HepG2 (cell line): ENCODE measurements around the gene PVALB.

ENCODE experiments used
- ESRRA ChIP-seq: sonication (generic); formaldehyde crosslinking; IDR thresholded peaks from 2 replicates; pipeline ENCODE4 v1.5.1; 2020; ENCODE audit warnings: mild to moderate bottlenecking, low read depth, missing genetic modification reagents
- FOXA1 ChIP-seq, 2 experiments: fragments of 450-650 bp in 1 of 2; sonication (generic) in 1 of 2; formaldehyde crosslinking in 1 of 2; IDR thresholded peaks; 2 replicates each; pipeline versions ENCODE4 v1.4.0 to v1.6.1; 2016 to 2020; ENCODE audit warnings: missing genetic modification reagents in 1 of 2
- JUN ChIP-seq: sonication (generic); formaldehyde crosslinking; IDR thresholded peaks from 2 replicates; pipeline ENCODE4 v1.4.0; 2020; ENCODE audit warnings: mild to moderate bottlenecking, missing genetic modification reagents
- ZNF510 ChIP-seq: sonication (generic); formaldehyde crosslinking; IDR thresholded peaks from 2 replicates; pipeline ENCODE4 v1.4.0; 2020; ENCODE audit warnings: low read depth, mild to moderate bottlenecking, missing genetic modification reagents
- TF ChIP-seq, protein P1 (sequence below): sonication (generic); formaldehyde crosslinking; IDR thresholded peaks from 2 replicates; pipeline ENCODE4 v1.4.0; 2020; ENCODE audit warnings: missing genetic modification reagents
- TF ChIP-seq, protein P2 (sequence below): sonication (generic); formaldehyde crosslinking; IDR thresholded peaks from 2 replicates; pipeline ENCODE4 v1.5.0; 2020; ENCODE audit warnings: mild to moderate bottlenecking, missing genetic modification reagents, moderate library complexity
- TF ChIP-seq, protein P3 (sequence below): sonication (generic); formaldehyde crosslinking; IDR thresholded peaks from 2 replicates; pipeline ENCODE4 v1.4.0; 2020; ENCODE audit warnings: mild to moderate bottlenecking, missing genetic modification reagents
- TF ChIP-seq, protein P4 (sequence below): sonication (generic); formaldehyde crosslinking; IDR thresholded peaks from 2 replicates; pipeline ENCODE4 v1.8.1; 2023; ENCODE audit warnings: mild to moderate bottlenecking, missing genetic modification reagents, borderline replicate concordance

DNA sequence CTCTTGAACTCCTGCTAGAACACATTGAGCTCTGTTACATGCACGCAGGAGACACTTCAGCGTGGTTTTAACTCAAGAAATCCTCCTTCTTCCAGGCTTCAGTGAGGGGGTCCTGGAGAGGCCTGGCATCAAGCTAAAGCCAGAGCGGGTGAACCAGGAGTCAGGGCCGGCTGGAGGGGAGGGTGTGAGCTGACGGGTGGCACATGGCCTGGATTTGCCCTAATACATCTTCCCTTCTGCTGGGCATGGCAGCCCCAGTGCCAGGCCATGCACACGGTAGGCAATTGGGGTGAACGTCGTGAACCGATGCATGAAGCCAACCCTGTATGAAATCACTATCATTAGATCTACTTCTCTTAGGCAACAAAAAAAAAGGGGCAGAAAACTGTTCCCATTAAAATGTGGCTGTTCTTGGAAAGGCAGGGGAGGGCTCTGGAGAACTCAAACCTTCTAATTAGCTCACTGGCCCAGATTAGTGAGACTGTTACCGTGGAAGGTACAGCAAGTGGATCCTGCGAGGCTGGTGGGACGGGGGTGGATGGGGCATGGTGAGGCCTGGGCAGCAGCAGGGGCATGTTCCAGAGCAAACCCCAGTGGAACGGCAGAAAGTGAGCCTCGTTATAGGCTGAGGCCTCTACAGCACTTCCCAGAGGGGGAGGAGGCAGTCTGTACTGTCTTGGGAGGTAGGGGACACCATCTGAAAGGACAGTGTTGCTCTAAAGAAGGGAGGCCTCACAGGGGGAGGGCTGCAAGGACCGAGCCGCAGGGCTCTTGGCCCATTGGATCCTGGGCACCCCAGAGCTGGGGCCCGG, 51.5 kb downstream of the PVALB start:
- TF ChIP-seq, protein P1, sequence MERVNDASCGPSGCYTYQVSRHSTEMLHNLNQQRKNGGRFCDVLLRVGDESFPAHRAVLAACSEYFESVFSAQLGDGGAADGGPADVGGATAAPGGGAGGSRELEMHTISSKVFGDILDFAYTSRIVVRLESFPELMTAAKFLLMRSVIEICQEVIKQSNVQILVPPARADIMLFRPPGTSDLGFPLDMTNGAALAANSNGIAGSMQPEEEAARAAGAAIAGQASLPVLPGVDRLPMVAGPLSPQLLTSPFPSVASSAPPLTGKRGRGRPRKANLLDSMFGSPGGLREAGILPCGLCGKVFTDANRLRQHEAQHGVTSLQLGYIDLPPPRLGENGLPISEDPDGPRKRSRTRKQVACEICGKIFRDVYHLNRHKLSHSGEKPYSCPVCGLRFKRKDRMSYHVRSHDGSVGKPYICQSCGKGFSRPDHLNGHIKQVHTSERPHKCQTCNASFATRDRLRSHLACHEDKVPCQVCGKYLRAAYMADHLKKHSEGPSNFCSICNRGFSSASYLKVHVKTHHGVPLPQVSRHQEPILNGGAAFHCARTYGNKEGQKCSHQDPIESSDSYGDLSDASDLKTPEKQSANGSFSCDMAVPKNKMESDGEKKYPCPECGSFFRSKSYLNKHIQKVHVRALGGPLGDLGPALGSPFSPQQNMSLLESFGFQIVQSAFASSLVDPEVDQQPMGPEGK (CRISPR knock-in tag), result no peak
- TF ChIP-seq, protein P2, sequence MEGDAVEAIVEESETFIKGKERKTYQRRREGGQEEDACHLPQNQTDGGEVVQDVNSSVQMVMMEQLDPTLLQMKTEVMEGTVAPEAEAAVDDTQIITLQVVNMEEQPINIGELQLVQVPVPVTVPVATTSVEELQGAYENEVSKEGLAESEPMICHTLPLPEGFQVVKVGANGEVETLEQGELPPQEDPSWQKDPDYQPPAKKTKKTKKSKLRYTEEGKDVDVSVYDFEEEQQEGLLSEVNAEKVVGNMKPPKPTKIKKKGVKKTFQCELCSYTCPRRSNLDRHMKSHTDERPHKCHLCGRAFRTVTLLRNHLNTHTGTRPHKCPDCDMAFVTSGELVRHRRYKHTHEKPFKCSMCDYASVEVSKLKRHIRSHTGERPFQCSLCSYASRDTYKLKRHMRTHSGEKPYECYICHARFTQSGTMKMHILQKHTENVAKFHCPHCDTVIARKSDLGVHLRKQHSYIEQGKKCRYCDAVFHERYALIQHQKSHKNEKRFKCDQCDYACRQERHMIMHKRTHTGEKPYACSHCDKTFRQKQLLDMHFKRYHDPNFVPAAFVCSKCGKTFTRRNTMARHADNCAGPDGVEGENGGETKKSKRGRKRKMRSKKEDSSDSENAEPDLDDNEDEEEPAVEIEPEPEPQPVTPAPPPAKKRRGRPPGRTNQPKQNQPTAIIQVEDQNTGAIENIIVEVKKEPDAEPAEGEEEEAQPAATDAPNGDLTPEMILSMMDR (CRISPR knock-in tag), result no peak
- TF ChIP-seq, protein P3, sequence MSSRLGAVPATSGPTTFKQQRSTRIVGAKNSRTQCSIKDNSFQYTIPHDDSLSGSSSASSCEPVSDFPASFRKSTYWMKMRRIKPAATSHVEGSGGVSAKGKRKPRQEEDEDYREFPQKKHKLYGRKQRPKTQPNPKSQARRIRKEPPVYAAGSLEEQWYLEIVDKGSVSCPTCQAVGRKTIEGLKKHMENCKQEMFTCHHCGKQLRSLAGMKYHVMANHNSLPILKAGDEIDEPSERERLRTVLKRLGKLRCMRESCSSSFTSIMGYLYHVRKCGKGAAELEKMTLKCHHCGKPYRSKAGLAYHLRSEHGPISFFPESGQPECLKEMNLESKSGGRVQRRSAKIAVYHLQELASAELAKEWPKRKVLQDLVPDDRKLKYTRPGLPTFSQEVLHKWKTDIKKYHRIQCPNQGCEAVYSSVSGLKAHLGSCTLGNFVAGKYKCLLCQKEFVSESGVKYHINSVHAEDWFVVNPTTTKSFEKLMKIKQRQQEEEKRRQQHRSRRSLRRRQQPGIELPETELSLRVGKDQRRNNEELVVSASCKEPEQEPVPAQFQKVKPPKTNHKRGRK (CRISPR knock-in tag), result no peak
- TF ChIP-seq JUN, result no peak
- no peak for TF ChIP-seq ZNF510 (CRISPR knock-in tag)
- no peak for TF ChIP-seq FOXA1 (IDR thresholded peaks at IDR 0.05)
- no peak for TF ChIP-seq FOXA1 (CRISPR knock-in tag; IDR thresholded peaks at IDR 0.05)
- no peak for TF ChIP-seq ESRRA (CRISPR knock-in tag)
- TF ChIP-seq, protein P4, sequence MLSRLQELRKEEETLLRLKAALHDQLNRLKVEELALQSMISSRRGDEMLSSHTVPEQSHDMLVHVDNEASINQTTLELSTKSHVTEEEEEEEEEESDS, result no peak
